Common myeloid progenitor, CD34-positive (primary cell): ENCODE data around the gene KLF5.

ENCODE experiments used
- CTCF ChIA-PET: fragments of 350-600 bp; sonication (Branson Sonifier 250); formaldehyde crosslinking; loops from one replicate; lab custom pipeline; 2021; ENCODE audit warnings: antibody characterized with exemption; lab: Charles Lee
- POLR2A ChIA-PET: fragments of 350-600 bp; sonication (Branson Sonifier 250); formaldehyde crosslinking; loops from one replicate; lab custom pipeline; 2021; ENCODE audit warnings: antibody characterized with exemption; lab: Charles Lee
- DNase-seq, 3 donors: peaks; one replicate each; pipeline versions ENCODE4 v3.0.0 to v3.0.0-alpha.2; 2013
- H3K27ac ChIP-seq, 2 experiments: 1 replicate in 1 of 2; 2 replicates in 1 of 2; pipeline ENCODE4 v1.7.0; 2013; ENCODE audit warnings: inconsistent platforms in 2 of 2, low read length in 2 of 2, mild to moderate bottlenecking in 2 of 2, low read depth in 1 of 2, moderate library complexity in 1 of 2; ENCODE audit not compliant: severe bottlenecking in 2 of 2, insufficient read depth in 1 of 2, poor library complexity in 1 of 2
- H3K27me3 ChIP-seq, 5 experiments: replicated peaks in 2 of 5; 1 replicate in 3 of 5; 2 replicates in 2 of 5; pipeline versions ENCODE4 v1.6.1 to v1.7.0; 2013; ENCODE audit warnings: low read length in 4 of 5, mild to moderate bottlenecking in 2 of 5, moderate library complexity in 2 of 5, inconsistent platforms in 1 of 5; ENCODE audit not compliant: insufficient read depth in 5 of 5, control insufficient read depth in 4 of 5
- H3K36me3 ChIP-seq, 4 experiments: 1 replicate in 2 of 4; 2 replicates in 2 of 4; pipeline versions ENCODE4 v1.6.1 to v1.7.0; 2013; ENCODE audit warnings: low read length in 3 of 4, control low read depth in 1 of 4, mild to moderate bottlenecking in 1 of 4; ENCODE audit not compliant: control insufficient read depth in 4 of 4, insufficient read depth in 4 of 4
- H3K4me1 ChIP-seq, 4 experiments: 1 replicate in 3 of 4; 2 replicates in 1 of 4; pipeline versions ENCODE4 v1.6.1 to v1.7.1; 2013; ENCODE audit warnings: low read length in 3 of 4, mild to moderate bottlenecking in 3 of 4, control low read depth in 1 of 4, inconsistent platforms in 1 of 4, moderate library complexity in 1 of 4; ENCODE audit not compliant: control insufficient read depth in 4 of 4, insufficient read depth in 4 of 4; ENCODE audit errors: control extremely low read depth in 1 of 4
- H3K4me3 ChIP-seq, 7 experiments: 1 replicate in 4 of 7; 2 replicates in 3 of 7; pipeline versions ENCODE4 v1.5.1 to v1.7.0; 2013; ENCODE audit warnings: mild to moderate bottlenecking in 7 of 7, low read length in 6 of 7, moderate library complexity in 6 of 7, inconsistent platforms in 2 of 7, low read depth in 2 of 7, control low read depth in 1 of 7; ENCODE audit not compliant: insufficient read depth in 4 of 7, control insufficient read depth in 1 of 7; ENCODE audit errors: extremely low read depth in 1 of 7
- H3K9me3 ChIP-seq, 5 experiments: 1 replicate in 4 of 5; 2 replicates in 1 of 5; pipeline versions ENCODE4 v1.6.1 to v1.7.1; 2013; ENCODE audit warnings: low read length in 4 of 5, mild to moderate bottlenecking in 2 of 5, inconsistent platforms in 1 of 5, low read depth in 1 of 5, moderate library complexity in 1 of 5; ENCODE audit not compliant: control insufficient read depth in 4 of 5, insufficient read depth in 2 of 5; ENCODE audit errors: control extremely low read depth in 1 of 5
- WGBS: methylation state at CpG from one replicate; pipeline ENCODE4 v1.1.5; 2013; ENCODE audit not compliant: insufficient coverage; 5-methylcytosine and 5-hydroxymethylcytosine counted together

Gene KLF5

GRCh38 chr13:73072239-73072900, 13.6 kb downstream of the KLF5 start:
- CTCF ChIA-PET = interaction anchor here (1.2 to 2.9 kb wide), 4 partner anchors 8 to 26 kb away, joined by 3 to 16 read pairs (median 4); partner anchors contain the start of gene KLF5
- H3K9me3 ChIP-seq = no peaks in the 10 kb centered on the region
- DNase-seq = no peak
- peak overlapping the region in 2 of 7 experiments; percentile 11 to 41 for H3K4me3 ChIP-seq
- 58% methylated on average over 8 of the region's 10 CpGs for WGBS
- peaks cover 0 to 18% (median 1%) of the 10 kb centered on the region in 4 experiments for H3K4me1 ChIP-seq
- no peaks in the 10 kb centered on the region for H3K27me3 ChIP-seq
- POLR2A ChIA-PET = no interaction called here
- peaks cover 0 to 3% (median 0%) of the 10 kb centered on the region in 4 experiments for H3K36me3 ChIP-seq
- H3K27ac ChIP-seq = no peak overlapping the region

GRCh38 chr13:73073050-73073449, 14.2 kb downstream of the KLF5 start:
- Histone ChIP-seq H3K27ac (no peak overlapping the region), H3K27me3 (no peaks in the 10 kb centered on the region), H3K4me1 (peaks cover 0 to 18% (median 1%) of the 10 kb centered on the region in 4 experiments), H3K9me3 (no peaks in the 10 kb centered on the region), H3K36me3 (peaks cover 0 to 3% (median 0%) of the 10 kb centered on the region in 4 experiments), H3K4me3 (no peak overlapping the region)
- 67% methylated on average over 2 of the region's 3 CpGs for WGBS
- POLR2A ChIA-PET = no interaction called here
- no peak for DNase-seq
- CTCF ChIA-PET = interaction anchor here (1.3 to 2.9 kb wide), 3 partner anchors 8 to 14 kb away, joined by 3 to 16 read pairs (median 5); partner anchors contain the start of gene KLF5

- peak in 2 of 3 donors; percentile 61 to 72 for DNase-seq
- POLR2A ChIA-PET = no interaction called here
- Histone ChIP-seq H3K4me1 (peaks cover 0 to 18% (median 1%) of the 10 kb centered on the region in 4 experiments), H3K27ac (no peak overlapping the region), H3K9me3 (no peaks in the 10 kb centered on the region), H3K4me3 (peak overlapping the region in 1 of 7 experiments; percentile 20), H3K36me3 (peaks cover 0 to 3% (median 0%) of the 10 kb centered on the region in 4 experiments), H3K27me3 (no peaks in the 10 kb centered on the region)
- WGBS = no CpG with 5 or more reads among the region's 2 CpGs
- CTCF ChIA-PET = interaction anchor here (0.7 to 1.4 kb wide), 2 partner anchors 10 to 17 kb away, joined by 3 to 5 read pairs; no protein-coding TSS in a partner anchor
Measured at GRCh38 chr13:73074014-73074413, 15.2 kb downstream of the KLF5 start.

- H3K4me1 ChIP-seq = peaks cover 0 to 18% (median 1%) of the 10 kb centered on the region in 4 experiments
- POLR2A ChIA-PET = interaction anchor here (0.6 kb wide), 1 partner anchor 19 kb away, joined by 4 read pairs; no protein-coding TSS in a partner anchor
- H3K9me3 ChIP-seq = no peaks in the 10 kb centered on the region
- no peak for DNase-seq
- H3K27me3 ChIP-seq = no peaks in the 10 kb centered on the region
- CTCF ChIA-PET = interaction anchor here (0.7 kb wide), 1 partner anchor 18 kb away, joined by 5 read pairs; no protein-coding TSS in a partner anchor
- H3K36me3 ChIP-seq = peaks cover 0 to 3% (median 0%) of the 10 kb centered on the region in 4 experiments
- whole genome bisulfite sequencing = no CpG with 5 or more reads among the region's 1 CpG
- no peak overlapping the region for H3K27ac ChIP-seq
- no peak overlapping the region for H3K4me3 ChIP-seq
Measured at GRCh38 chr13:73074926-73075325, 16.1 kb downstream of the KLF5 start.

- POLR2A ChIA-PET = interaction anchor here (0.6 kb wide), 1 partner anchor 20 kb away, joined by 4 read pairs; no protein-coding TSS in a partner anchor
- Histone ChIP-seq H3K27me3 (no peaks in the 10 kb centered on the region), H3K4me1 (peaks cover 0 to 18% (median 1%) of the 10 kb centered on the region in 4 experiments), H3K27ac (no peak overlapping the region), H3K4me3 (no peak overlapping the region), H3K9me3 (no peaks in the 10 kb centered on the region), H3K36me3 (peaks cover 0 to 3% (median 0%) of the 10 kb centered on the region in 4 experiments)
- CTCF ChIA-PET = no interaction called here
- 97% methylated on average over 15 of the region's 18 CpGs for WGBS
- DNase-seq = no peak
Measured at GRCh38 chr13:73075546-73075945, 16.7 kb downstream of the KLF5 start.

- peaks cover 0 to 3% (median 0%) of the 10 kb centered on the region in 4 experiments for H3K36me3 ChIP-seq
- POLR2A ChIA-PET = no interaction called here
- H3K9me3 ChIP-seq = no peaks in the 10 kb centered on the region
- CTCF ChIA-PET = no interaction called here
- H3K27ac ChIP-seq = no peak overlapping the region
- H3K4me1 ChIP-seq = peaks cover 0 to 18% (median 1%) of the 10 kb centered on the region in 4 experiments
- no peak for DNase-seq
- no peaks in the 10 kb centered on the region for H3K27me3 ChIP-seq
- no peak overlapping the region for H3K4me3 ChIP-seq
- WGBS = 90% methylated on average over 2 of the region's 2 CpGs
Measured at GRCh38 chr13:73075954-73076353, 17.1 kb downstream of the KLF5 start.

- CTCF ChIA-PET = no interaction called here
- Histone ChIP-seq H3K9me3 (no peaks in the 10 kb centered on the region), H3K4me3 (no peak overlapping the region), H3K36me3 (peaks cover 0 to 3% (median 0%) of the 10 kb centered on the region in 4 experiments), H3K27ac (no peak overlapping the region), H3K4me1 (peaks cover 0 to 12% (median 1%) of the 10 kb centered on the region in 4 experiments), H3K27me3 (no peaks in the 10 kb centered on the region)
- POLR2A ChIA-PET = no interaction called here
- WGBS = 97% methylated on average over 5 of the region's 9 CpGs
- no peak for DNase-seq
Measured at GRCh38 chr13:73077865-73078264, 19.1 kb downstream of the KLF5 start.
